ENCODE data around the gene AP1M2.

The AP1M2 gene

DNA sequence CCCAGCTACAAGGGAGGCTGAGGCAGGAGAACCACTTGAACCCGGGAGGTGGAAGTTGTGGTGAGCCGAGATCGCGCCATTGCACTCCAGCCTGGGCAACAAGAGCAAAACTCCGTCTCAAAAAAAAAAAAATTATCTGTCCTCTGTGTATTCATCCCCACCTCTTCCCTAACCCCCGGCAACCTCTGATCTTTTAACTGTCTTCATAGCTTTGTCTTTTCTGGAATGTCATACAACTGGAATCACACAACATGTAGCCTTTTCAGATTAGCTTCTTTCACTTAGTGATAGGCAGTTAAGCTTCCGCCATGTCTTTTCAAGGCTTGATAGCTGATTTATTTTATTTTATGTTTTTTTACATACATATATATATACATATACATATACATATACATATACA is 61.5 kb downstream of the AP1M2 start:
- no peak overlapping the region for H3K4me3 Mint-ChIP-seq
- intact Hi-C loops (cut with micrococcal nuclease) = no loop called here
- H3K36me3 Mint-ChIP-seq (ENCODE audit: low read depth) = no peaks in the 10 kb centered on the region
- no peak overlapping the region for H3K27ac Mint-ChIP-seq
- no peaks in the 10 kb centered on the region for H3K4me1 Mint-ChIP-seq (ENCODE audit: low read depth)
- H3K27me3 Mint-ChIP-seq = peaks cover 22% of the 10 kb centered on the region
- no peaks in the 10 kb centered on the region for H3K9me3 Mint-ChIP-seq

DNA sequence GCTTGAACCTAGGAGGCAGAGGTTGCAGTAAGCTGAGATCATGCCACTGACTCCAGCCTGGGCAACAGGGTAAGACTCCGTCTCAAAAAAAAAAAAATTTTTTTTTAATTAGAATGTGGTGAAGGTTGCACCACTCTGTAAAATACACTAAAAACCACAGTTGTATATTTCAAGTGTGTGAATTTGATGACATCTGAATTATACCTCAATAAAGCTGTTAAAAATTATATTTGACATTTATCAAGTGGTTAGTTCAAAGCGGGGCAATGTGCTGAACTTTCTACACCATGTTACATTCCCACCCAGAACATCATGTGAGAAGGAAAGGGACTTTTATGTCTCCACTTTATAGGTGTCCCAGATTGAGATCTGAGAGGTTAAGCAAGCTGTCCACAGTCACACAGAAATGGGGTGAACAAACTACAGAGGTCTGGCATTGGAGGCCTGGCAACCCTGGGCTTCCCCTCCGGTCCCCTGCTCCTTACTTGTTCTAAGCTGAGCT is 63.9 kb downstream of the AP1M2 start:
- Mint-ChIP-seq H3K4me1 (ENCODE audit: low read depth) (peaks cover 14% of the 10 kb centered on the region), H3K36me3 (ENCODE audit: low read depth) (no peaks in the 10 kb centered on the region), H3K27me3 (peaks cover 41% of the 10 kb centered on the region), H3K9me3 (no peaks in the 10 kb centered on the region), H3K27ac (no peak overlapping the region), H3K4me3 (no peak overlapping the region)
- intact Hi-C loops (cut with micrococcal nuclease) = no loop called here
